ENCODE measurements around the gene PIM3.
"Not testable (repeated sequence)": the region's sequence is repeated elsewhere in the genome, so short reads cannot be mapped to it uniquely, and the experiment has no call there.

The PIM3 gene

DNA sequence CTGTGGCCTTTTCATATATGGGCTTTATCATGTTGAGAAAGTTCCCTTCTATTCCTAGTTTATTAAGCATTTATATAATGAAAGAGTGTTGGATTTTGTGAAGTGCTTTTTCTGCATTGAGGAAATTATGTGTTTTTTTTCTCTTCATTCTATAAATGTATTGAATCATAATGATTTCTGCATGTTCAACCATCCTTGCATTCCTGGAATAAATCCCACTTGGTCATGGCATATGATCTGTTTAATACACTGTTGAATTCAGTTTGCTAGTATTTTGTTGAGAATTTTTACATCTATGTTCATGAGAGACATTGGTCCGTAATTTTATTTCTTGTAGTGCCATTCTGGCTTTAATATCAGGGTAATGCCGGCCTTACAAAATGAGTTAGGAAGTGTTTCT, 25.8 kb downstream of the PIM3 start:
- Mint-ChIP-seq H3K9me3 (peaks cover 26% of the 10 kb centered on the region), H3K36me3 (ENCODE audit: low read depth) (peaks cover 6% of the 10 kb centered on the region), H3K4me3 (no peak overlapping the region), H3K4me1 (ENCODE audit: low read depth) (no peaks in the 10 kb centered on the region), H3K27me3 (ENCODE audit: low read depth) (peaks cover 48% of the 10 kb centered on the region), H3K27ac (no peak overlapping the region)

DNA sequence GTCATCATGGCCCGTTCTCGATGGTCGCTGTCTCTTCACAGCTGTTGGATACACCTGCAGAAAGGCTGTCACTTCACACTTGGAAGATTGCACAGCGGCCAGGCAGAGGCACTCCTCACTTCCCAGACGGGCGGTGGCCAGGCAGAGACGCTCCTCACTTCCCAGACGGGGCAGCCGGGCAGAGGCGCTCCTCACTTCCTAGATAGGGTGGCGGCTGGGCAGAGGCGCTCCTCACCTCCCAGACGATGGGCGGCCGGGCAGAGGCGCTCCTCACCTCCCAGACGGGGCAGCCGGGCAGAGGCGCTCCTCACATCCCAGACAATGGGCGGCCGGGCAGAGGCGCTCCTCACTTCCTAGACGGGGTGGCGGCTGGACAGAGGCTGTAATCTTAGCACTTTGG, 29.3 kb downstream of the PIM3 start:
- not testable (repeated sequence) for H3K4me3 Mint-ChIP-seq; H3K27ac Mint-ChIP-seq; H3K36me3 Mint-ChIP-seq (ENCODE audit: low read depth); H3K4me1 Mint-ChIP-seq (ENCODE audit: low read depth)
- H3K9me3 Mint-ChIP-seq = peaks cover 26% of the 10 kb centered on the region
- H3K27me3 Mint-ChIP-seq (ENCODE audit: low read depth) = peaks cover 37% of the 10 kb centered on the region

DNA sequence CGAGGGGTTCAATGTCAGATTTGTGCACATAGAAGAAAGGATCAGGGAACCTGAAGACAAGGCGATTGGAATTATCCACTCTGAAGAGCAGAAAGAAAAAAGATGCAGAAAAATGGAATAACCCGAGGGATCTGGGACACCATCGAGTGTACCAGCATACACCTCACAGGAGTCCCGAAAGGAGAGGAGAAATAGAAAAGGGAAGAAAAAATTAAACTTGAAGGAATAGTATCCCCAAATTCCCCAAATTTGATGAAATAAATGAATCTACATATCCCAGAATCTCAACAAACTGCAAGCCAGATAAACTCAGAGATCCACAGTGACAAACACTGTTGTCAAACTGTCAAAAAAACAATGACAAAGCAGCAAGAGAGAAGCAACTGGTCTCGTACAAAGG, 30.6 kb downstream of the PIM3 start:
- H3K9me3 Mint-ChIP-seq = peaks cover 19% of the 10 kb centered on the region
- peaks cover 3% of the 10 kb centered on the region for H3K4me1 Mint-ChIP-seq (ENCODE audit: low read depth)
- no peak overlapping the region for H3K4me3 Mint-ChIP-seq
- peaks cover 23% of the 10 kb centered on the region for H3K27me3 Mint-ChIP-seq (ENCODE audit: low read depth)
- peaks cover 2% of the 10 kb centered on the region for H3K36me3 Mint-ChIP-seq (ENCODE audit: low read depth)
- H3K27ac Mint-ChIP-seq = no peak overlapping the region

DNA sequence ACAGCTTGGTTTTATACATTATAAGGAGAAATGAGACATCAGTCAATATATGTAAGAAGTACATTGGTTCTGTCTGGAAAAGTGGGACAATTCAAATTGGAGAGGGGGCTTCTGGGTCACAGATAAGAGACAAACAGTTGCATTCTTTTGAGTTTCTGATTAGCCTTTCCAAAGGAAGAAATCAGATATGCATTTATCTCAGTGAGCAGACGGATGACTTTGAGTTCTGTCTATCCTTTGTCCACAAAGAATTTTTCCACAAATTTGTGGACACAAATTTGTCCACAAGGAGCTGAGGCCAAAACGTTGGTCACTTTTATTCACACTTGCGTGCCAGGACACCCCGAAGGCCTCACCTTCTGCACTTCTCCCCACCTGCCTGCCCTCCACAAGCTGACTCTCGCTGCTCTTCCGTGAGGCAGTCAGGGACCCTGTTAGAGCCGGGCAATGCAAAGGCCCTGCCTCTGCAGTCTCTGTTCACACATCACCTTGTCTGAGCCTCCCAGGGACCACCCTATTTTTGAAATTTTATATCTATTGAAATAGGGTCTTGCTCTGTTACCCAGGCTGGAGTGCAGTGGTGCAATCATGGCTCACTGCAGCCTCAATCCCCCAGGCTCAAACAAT, 31.4 kb downstream of the PIM3 start:
- Mint-ChIP-seq H3K27ac (no peak overlapping the region), H3K4me3 (no peak overlapping the region), H3K36me3 (ENCODE audit: low read depth) (no peaks in the 10 kb centered on the region), H3K9me3 (peaks cover 10% of the 10 kb centered on the region), H3K27me3 (ENCODE audit: low read depth) (peaks cover 16% of the 10 kb centered on the region), H3K4me1 (ENCODE audit: low read depth) (peaks cover 3% of the 10 kb centered on the region)

DNA sequence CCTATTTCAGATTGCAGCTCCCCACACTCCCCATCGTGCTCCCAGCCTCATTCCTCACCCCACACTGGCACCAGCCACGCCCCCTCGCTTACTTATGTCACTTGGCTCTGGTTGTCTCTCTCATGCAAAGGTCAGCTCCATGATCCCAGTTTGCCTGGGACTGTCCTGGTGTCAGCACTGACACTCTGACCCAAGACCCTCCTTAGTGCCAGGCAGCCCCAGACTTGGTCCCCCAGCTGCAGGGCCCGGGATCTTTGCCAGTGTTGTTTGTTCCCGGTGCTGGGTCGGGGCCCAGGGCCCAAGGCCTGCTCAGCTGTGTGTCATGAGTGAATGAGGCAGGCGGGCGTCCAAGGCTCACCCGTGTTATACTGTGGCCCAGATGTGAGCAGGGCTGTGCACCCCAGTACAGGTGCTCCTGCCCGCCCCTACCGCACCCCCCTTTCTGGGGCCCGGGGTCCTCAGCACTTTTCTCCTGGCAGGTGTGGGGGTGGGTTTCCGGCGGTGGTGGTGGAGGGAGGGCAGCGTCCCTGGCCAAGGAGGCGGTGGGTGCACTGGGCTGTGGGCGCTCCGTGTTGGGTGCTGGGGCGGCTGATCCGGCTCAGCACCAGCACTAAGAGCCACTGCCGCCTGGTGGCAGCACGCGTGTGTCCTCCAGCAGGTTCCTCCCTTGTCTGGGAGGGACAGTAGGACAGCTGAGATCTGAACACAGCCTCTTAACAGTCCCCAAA, 32.5 kb downstream of the PIM3 start:
- Mint-ChIP-seq H3K9me3 (peaks cover 10% of the 10 kb centered on the region), H3K36me3 (ENCODE audit: low read depth) (no peaks in the 10 kb centered on the region), H3K27ac (peak overlapping the region; percentile 6), H3K4me1 (ENCODE audit: low read depth) (peaks cover 3% of the 10 kb centered on the region), H3K4me3 (no peak overlapping the region), H3K27me3 (ENCODE audit: low read depth) (peaks cover 12% of the 10 kb centered on the region)

DNA sequence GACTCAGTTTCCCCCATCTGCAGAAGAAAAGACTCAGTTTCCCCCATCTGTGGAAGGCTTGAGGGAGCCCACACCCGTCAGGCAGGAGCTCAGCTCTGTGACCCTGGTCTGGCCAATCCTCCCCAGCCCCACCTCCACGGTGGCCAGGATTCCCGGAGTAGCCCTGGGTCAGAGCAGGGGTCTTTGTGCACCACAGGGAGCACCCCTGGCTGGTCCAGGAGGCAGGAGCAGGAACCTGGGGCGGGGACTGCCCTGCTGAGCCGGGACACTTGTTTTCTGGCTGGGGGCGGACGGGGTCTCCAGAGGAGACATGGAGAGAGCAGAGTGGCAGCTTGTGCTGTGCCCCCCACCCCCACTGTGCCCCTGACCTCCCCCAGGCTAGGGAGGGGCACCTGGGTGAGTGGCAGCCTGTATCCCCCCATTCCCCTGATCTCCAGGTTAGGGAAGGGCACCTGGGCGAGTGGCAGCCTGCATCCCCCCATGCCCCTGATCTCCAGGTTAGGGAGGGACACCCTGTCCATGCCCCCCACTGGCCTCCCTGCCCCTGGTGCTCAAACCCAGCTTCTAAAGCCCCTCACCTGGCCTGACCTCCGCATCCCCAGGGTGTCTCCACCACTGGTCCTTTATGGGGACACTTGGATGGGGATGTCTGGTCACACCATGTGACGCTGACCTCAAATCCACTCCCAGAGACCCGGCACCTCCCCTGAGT, 33.2 kb downstream of the PIM3 start:
- Mint-ChIP-seq H3K36me3 (ENCODE audit: low read depth) (no peaks in the 10 kb centered on the region), H3K9me3 (peaks cover 6% of the 10 kb centered on the region), H3K4me3 (no peak overlapping the region), H3K4me1 (ENCODE audit: low read depth) (peaks cover 3% of the 10 kb centered on the region), H3K27me3 (ENCODE audit: low read depth) (peaks cover 8% of the 10 kb centered on the region), H3K27ac (peak overlapping the region; percentile 6)

DNA sequence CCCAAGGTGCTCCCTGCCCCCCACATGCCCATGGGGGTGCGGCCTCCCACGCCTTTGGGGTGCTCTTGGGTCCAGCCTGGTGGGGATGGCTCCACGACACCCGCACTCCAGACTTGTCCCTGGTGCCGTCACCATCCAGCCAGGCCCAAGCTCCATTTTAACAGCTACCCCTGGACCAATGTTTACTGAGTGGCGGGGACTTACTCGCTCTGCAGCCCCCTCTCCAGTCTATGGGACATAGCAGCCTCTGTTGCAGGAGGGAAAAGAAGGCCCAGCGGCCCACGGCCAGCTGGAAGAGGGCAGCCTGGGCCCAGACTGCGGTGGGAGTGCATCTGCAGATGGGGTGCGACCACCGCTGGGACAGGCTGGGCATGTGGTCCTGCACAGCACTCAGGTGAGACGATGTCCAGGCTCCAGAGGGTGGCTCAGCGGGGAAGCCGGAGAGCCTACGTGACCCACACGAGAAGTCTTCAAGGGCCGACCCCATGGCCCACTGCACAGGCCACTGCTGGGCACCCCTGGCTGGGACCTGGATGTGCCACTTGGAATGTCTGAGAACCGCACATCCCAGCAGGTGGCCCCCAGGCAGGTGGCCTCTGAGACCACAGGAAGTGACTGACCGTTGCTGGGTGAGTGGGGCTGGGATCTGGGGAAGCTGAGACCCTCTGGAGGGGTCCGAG, 33.9 kb downstream of the PIM3 start:
- Mint-ChIP-seq H3K4me3 (no peak overlapping the region), H3K27ac (no peak overlapping the region), H3K4me1 (ENCODE audit: low read depth) (peaks cover 3% of the 10 kb centered on the region), H3K9me3 (peaks cover 6% of the 10 kb centered on the region), H3K27me3 (ENCODE audit: low read depth) (peaks cover 5% of the 10 kb centered on the region), H3K36me3 (ENCODE audit: low read depth) (no peaks in the 10 kb centered on the region)

DNA sequence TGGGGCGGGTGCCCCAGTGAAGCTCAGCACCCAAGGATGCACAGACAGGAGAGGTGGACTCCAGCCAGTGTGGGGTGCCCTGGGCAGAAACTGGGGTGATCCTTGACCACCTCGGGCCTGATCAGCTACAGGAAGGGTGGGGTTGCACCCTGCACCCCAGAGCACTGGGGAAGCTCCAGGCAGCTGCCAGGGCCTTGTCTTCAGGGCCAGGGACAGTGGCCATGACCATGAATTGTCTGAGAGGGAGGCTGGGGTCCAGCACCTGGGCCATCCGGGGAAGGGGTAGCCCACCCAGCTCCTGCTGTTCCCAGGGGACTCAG, 34.4 kb downstream of the PIM3 start:
- Mint-ChIP-seq H3K4me1 (ENCODE audit: low read depth) (peaks cover 3% of the 10 kb centered on the region), H3K36me3 (ENCODE audit: low read depth) (no peaks in the 10 kb centered on the region), H3K4me3 (no peak overlapping the region), H3K27ac (no peak overlapping the region), H3K27me3 (ENCODE audit: low read depth) (peaks cover 5% of the 10 kb centered on the region), H3K9me3 (peaks cover 6% of the 10 kb centered on the region)

DNA sequence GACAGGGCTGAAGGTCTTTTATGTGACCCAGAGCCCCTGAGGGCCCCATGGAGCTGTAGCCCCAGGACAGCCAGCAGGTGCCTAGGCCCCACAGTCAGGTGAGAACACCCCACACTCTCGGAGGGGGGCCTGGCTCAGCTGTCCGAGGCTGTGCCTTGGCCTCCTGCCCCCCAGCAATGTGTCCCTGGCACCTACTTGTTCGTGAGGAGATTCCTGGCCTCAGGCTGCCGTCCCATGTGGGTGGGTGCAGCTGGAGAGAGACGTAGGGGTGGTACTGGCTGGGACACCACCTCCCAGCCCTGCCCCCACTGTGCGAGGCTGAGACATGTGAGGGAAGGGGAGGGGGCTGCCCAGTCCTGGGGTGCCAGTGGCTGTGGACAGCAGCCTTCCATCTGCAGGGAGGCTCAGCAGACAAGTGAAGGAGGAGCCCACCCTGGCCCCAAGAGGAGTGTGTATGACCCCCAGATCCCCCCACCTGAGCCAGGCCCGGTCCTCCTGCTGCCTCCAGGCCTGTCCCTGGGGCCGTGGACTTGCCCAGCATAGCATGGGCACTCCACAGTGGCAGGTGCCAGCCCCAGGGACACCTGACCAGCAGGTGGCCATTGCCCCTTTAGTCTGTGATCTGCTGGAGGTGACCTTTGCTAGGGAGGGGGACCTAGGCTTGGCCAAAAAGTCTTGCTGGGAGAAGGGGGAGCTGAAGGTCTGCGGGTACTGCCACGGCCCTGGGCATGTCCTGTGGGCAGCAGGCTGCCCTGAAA, 35.0 kb downstream of the PIM3 start:
- Mint-ChIP-seq H3K36me3 (ENCODE audit: low read depth) (no peaks in the 10 kb centered on the region), H3K4me3 (no peak overlapping the region)

DNA sequence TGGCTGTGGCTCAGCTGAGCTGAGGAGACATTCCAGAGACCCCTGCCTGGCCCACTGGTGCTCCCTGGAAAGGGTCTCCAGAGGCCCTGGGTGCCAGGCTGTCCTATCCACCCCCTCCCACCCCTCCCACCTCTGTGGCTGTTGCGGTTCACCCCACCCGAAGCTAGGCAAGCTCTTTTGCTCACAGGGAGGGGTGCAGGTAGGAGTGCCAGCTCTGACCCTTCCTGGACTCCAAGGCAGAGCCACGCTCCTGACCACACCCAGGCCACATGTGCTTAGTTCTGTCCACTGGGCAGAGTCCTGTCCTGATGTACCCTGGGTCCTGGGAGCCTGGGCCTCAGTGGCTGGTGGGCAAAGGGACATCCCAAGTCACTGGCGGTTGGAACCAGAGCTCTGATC, 35.5 kb downstream of the PIM3 start:
- peaks cover 2% of the 10 kb centered on the region for H3K27me3 Mint-ChIP-seq (ENCODE audit: low read depth)

More for the DNA sequence above, 35.0 kb downstream of the PIM3 start:
- Mint-ChIP-seq H3K9me3 (peaks cover 6% of the 10 kb centered on the region), H3K4me1 (ENCODE audit: low read depth) (peaks cover 3% of the 10 kb centered on the region), H3K27ac (no peak overlapping the region), H3K27me3 (ENCODE audit: low read depth) (peaks cover 5% of the 10 kb centered on the region)

DNA sequence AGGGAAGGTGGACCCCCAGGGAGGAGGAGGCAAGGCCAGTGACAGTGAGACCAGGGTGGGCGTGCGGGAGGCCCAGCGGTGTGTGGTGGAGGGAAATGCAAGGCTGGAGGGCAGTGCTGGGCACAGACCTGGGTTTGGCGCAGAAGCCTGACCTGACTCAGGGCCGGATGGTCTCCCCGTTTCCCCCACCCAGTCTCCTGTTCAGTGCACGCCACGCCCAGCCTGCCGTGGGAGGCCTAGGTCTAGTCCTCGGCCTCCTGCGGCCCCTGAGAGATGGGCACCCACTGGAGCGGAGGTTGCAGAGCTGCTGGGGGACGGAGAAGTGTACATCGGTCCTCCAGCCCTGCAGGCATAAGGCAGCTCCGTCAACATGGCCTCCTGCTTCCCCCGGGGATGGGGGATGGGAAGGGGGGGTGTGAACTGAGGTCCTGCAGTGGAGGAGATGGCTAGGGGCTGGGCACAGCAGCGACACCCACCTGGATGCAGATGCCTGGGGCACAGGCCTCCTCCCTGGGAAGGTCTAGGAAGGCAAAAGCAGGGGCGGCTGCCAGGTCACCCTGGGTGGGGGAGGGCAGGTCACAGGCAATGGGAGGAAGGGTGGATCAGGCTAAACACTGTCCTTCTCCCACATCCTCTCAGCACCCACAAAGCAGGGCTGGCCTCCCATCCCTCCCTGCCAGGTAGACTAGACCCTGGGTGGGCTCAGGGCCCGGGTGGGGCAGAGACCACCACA, 36.1 kb downstream of the PIM3 start:
- H3K27ac Mint-ChIP-seq = no peak overlapping the region
- peaks cover 3% of the 10 kb centered on the region for H3K4me1 Mint-ChIP-seq (ENCODE audit: low read depth)
- H3K36me3 Mint-ChIP-seq (ENCODE audit: low read depth) = no peaks in the 10 kb centered on the region
- no peak overlapping the region for H3K4me3 Mint-ChIP-seq
- no peaks in the 10 kb centered on the region for H3K9me3 Mint-ChIP-seq
- no peaks in the 10 kb centered on the region for H3K27me3 Mint-ChIP-seq (ENCODE audit: low read depth)

More for the DNA sequence above, 35.5 kb downstream of the PIM3 start:
- H3K27ac Mint-ChIP-seq = no peak overlapping the region
- peaks cover 3% of the 10 kb centered on the region for H3K4me1 Mint-ChIP-seq (ENCODE audit: low read depth)
- H3K4me3 Mint-ChIP-seq = no peak overlapping the region
- H3K9me3 Mint-ChIP-seq = peaks cover 2% of the 10 kb centered on the region
- H3K36me3 Mint-ChIP-seq (ENCODE audit: low read depth) = no peaks in the 10 kb centered on the region

DNA sequence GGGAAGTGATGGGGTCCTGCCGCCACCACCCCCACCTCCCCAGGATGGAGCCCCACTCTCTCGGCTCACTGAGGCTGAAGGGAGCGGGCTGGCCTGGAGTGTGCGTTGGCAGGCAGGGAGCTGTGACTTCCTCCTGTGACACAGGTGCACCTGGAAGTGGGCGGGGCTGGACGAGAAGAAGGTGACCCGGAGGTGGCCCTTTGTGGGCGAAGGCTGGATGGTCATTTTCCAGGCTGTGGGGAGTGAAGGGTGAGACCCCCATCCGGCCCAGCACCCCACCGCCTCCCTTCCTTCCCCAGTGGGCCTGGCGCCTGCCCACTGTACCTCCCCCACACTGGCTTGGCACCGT, 36.7 kb downstream of the PIM3 start:
- H3K4me3 Mint-ChIP-seq = no peak overlapping the region
- no peaks in the 10 kb centered on the region for H3K36me3 Mint-ChIP-seq (ENCODE audit: low read depth)
- H3K27ac Mint-ChIP-seq = no peak overlapping the region

DNA sequence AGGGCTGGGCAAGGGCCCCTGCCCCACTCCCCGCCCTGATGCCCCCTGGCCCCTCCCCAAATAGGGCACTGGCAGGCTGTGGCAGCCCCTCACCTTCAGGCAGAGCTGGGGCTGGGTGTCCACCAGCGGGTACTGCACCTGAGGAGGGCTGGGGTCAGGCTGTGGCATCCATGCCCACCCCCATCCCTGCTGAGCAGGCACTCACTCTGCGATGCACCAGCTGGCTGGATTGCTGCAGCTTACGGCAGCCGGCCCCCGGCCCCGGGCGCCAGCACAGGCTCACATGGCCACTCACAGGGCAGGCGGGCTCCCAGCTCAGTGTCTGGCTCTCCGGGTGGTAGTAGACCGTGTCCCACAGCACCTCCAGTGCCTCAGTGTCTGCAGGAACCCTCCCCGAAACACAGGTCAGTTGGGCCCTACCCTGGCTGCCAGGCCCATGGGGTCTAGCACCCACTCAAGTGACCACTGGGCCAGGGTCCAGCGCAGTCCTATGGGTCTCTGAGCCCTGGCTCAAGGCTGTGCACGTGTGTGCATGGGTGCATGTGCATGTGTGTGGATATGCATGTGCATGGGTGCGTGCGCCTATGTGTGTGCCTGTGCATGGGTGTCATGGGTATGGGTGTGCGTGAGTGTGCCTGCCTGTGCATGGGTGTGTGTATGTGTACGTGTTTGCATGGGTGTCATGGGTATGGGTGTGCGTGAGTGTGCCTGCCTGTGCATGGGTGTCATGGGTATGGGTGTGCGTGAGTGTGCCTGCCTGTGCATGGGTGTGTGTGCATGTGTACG, 37.6 kb downstream of the PIM3 start:
- Mint-ChIP-seq H3K27me3 (ENCODE audit: low read depth) (no peaks in the 10 kb centered on the region), H3K9me3 (no peaks in the 10 kb centered on the region), H3K36me3 (ENCODE audit: low read depth) (no peaks in the 10 kb centered on the region), H3K27ac (no peak overlapping the region), H3K4me1 (ENCODE audit: low read depth) (peaks cover 3% of the 10 kb centered on the region), H3K4me3 (no peak overlapping the region)

More for the DNA sequence above, 36.7 kb downstream of the PIM3 start:
- Mint-ChIP-seq H3K4me1 (ENCODE audit: low read depth) (peaks cover 3% of the 10 kb centered on the region), H3K27me3 (ENCODE audit: low read depth) (no peaks in the 10 kb centered on the region), H3K9me3 (no peaks in the 10 kb centered on the region)
